SK-N-SH (cell line): ENCODE results near the gene OGA. TPM values are rescaled to one million over a fixed set of nuclear protein-coding genes. Genes with fewer than 3 reads are reported as not detected.

Source experiments
- CTCF ChIA-PET: fragments of 300-600, 350-600 bp; formaldehyde crosslinking; extraction: SDS; loops from one replicate; lab custom pipeline; 2021; lab: Yijun Ruan, JAX
- POLR2A ChIA-PET: fragments of 350-600 bp; sonication (Branson Sonifier 250); formaldehyde crosslinking; extraction: SDS; loops from one replicate; lab custom pipeline; 2020; ENCODE audit warnings: antibody characterized with exemption, inconsistent platforms; lab: Yijun Ruan, JAX
- DNase-seq: peaks from one replicate; pipeline ENCODE4 v3.0.0; 2012
- H2AFZ ChIP-seq: fragments of 200-600 bp; sonication (generic); 2 replicates; pipeline ENCODE4 v1.8.1; 2016; ENCODE audit warnings: antibody characterized with exemption, mild to moderate bottlenecking, low read depth
- H3F3A ChIP-seq: fragments of 200-600 bp; sonication (generic); replicated peaks from 2 replicates; pipeline ENCODE3; 2016; ENCODE audit warnings: antibody characterized with exemption, mild to moderate bottlenecking; ENCODE audit not compliant: insufficient read depth
- H3K27ac ChIP-seq, 2 experiments: fragments of 200-500 bp in 1 of 2; fragments of 200-600 bp in 1 of 2; sonication (Bioruptor generic) in 1 of 2; sonication (generic), shearing (Covaris generic) in 1 of 2; 2 replicates each; pipeline versions ENCODE4 v1.5.1 to v1.6.1; 2014 to 2016; ENCODE audit warnings: low read depth in 2 of 2, inconsistent platforms in 1 of 2, low read length in 1 of 2, mild to moderate bottlenecking in 1 of 2, mixed read lengths in 1 of 2
- H3K27me3 ChIP-seq: fragments of 200-600 bp; sonication (generic), shearing (Covaris generic); 2 replicates; pipeline ENCODE4 v1.6.1; 2016; ENCODE audit warnings: mixed run types; ENCODE audit not compliant: insufficient read depth
- H3K36me3 ChIP-seq, 2 experiments: fragments of 200-500 bp in 1 of 2; fragments of 200-600 bp in 1 of 2; sonication (Bioruptor generic) in 1 of 2; sonication (generic) in 1 of 2; replicated peaks in 1 of 2; 2 replicates each; pipeline versions ENCODE3 to v1.5.1; 2014 to 2016; ENCODE audit warnings: low read length in 1 of 2, mild to moderate bottlenecking in 1 of 2; ENCODE audit not compliant: insufficient read depth in 2 of 2, control insufficient read depth in 1 of 2
- H3K4me1 ChIP-seq, 2 experiments: fragments of 200-500 bp in 1 of 2; fragments of 200-600 bp in 1 of 2; sonication (Bioruptor generic) in 1 of 2; sonication (generic), shearing (Covaris generic) in 1 of 2; 2 replicates each; pipeline versions ENCODE4 v1.5.1 to v1.6.1; 2014 to 2016; ENCODE audit warnings: low read depth in 1 of 2, low read length in 1 of 2, mixed run types in 1 of 2; ENCODE audit not compliant: insufficient read depth in 2 of 2, control insufficient read depth in 1 of 2
- H3K4me2 ChIP-seq: fragments of 200-600 bp; sonication (generic), shearing (Covaris generic); 2 replicates; pipeline ENCODE4 v1.6.1; 2017; ENCODE audit warnings: mixed run types
- H3K4me3 ChIP-seq, 2 experiments: fragments of 200-500 bp in 1 of 2; fragments of 200-600 bp in 1 of 2; sonication (Bioruptor generic) in 1 of 2; sonication (generic), shearing (Covaris generic) in 1 of 2; 2 replicates each; pipeline versions ENCODE4 v1.5.1 to v1.8.1; 2014 to 2016; ENCODE audit warnings: low read depth in 2 of 2, inconsistent platforms in 1 of 2, low read length in 1 of 2, mild to moderate bottlenecking in 1 of 2, mixed read lengths in 1 of 2, moderate library complexity in 1 of 2
- H3K79me2 ChIP-seq: fragments of 200-600 bp; sonication (generic); 2 replicates; pipeline ENCODE4 v1.8.1; 2017; ENCODE audit warnings: mild to moderate bottlenecking; ENCODE audit not compliant: insufficient read depth
- H3K9ac ChIP-seq: fragments of 200-600 bp; sonication (generic); 2 replicates; pipeline ENCODE4 v1.6.1; 2017; ENCODE audit warnings: mixed run types
- H3K9me2 ChIP-seq: fragments of 200-600 bp; sonication (generic); 2 replicates; pipeline ENCODE4 v1.6.1; 2017; ENCODE audit warnings: mixed run types
- H3K9me3 ChIP-seq: fragments of 200-600 bp; sonication (generic); 2 replicates; pipeline ENCODE4 v1.6.1; 2017; ENCODE audit warnings: mixed run types, mild to moderate bottlenecking, moderate library complexity
- H4K20me1 ChIP-seq: fragments of 200-600 bp; sonication (generic); 2 replicates; pipeline ENCODE4 v1.6.1; 2017; ENCODE audit warnings: mild to moderate bottlenecking, mixed run types; ENCODE audit not compliant: insufficient read depth
- EP300 ChIP-seq, 2 experiments: IDR thresholded peaks; 2 replicates each; pipeline versions ENCODE4 v1.4.0 to v1.6.1; 2012; ENCODE audit warnings: borderline replicate concordance in 1 of 2, low read depth in 1 of 2, low read length in 1 of 2
- FOXM1 ChIP-seq: IDR thresholded peaks from 2 replicates; pipeline ENCODE4 v1.4.0; 2012; ENCODE audit warnings: low read depth, mild to moderate bottlenecking
- MXI1 ChIP-seq: IDR thresholded peaks from 2 replicates; pipeline ENCODE4 v1.6.1; 2012; ENCODE audit warnings: mild to moderate bottlenecking, low read depth, low read length, improper control_type of control experiment
- NRF1 ChIP-seq: IDR thresholded peaks from 2 replicates; pipeline ENCODE4 v1.6.1; 2012; ENCODE audit warnings: low read depth, mild to moderate bottlenecking, low read length
- RCOR1 ChIP-seq: fragments of 150-350 bp; IDR thresholded peaks from 2 replicates; pipeline ENCODE4 v1.6.1; 2017; ENCODE audit warnings: antibody characterized with exemption, low read length
- RXRA ChIP-seq: IDR thresholded peaks from 2 replicates; pipeline ENCODE4 v1.4.0; 2012; ENCODE audit warnings: low read depth, mild to moderate bottlenecking, borderline replicate concordance
- SIN3A ChIP-seq: IDR thresholded peaks from 2 replicates; pipeline ENCODE4 v1.6.1; 2012; ENCODE audit warnings: low read depth, mild to moderate bottlenecking, low read length, moderate library complexity, borderline replicate concordance
- TAF1 ChIP-seq: IDR thresholded peaks from 2 replicates; pipeline ENCODE4 v1.6.1; 2012; ENCODE audit warnings: low read depth, mild to moderate bottlenecking, low read length, moderate library complexity, borderline replicate concordance
- WGBS: methylation state at CpG from one replicate; pipeline ENCODE4 v1.1.6; 2017; ENCODE audit warnings: low lambda C conversion rate; 5-methylcytosine and 5-hydroxymethylcytosine counted together
- polyA plus RNA-seq, 3 experiments: library from polyadenylated mRNA; depleted of rRNA; stranded (reverse); fragments of >200 nt; gene quantifications; 2 replicates each; pipeline ENCODE4 v1.2.3, GENCODE V29; 2012
- TF ChIP-seq, protein P1 (sequence below): IDR thresholded peaks from 2 replicates; pipeline ENCODE4; 2012
- TF ChIP-seq, protein P2 (sequence below): IDR thresholded peaks from 2 replicates; pipeline ENCODE4 v1.4.0; 2012; ENCODE audit warnings: low read depth, borderline replicate concordance

Gene OGA
- polyA plus RNA-seq, 1 of the 3 experiments (the other 2 are of a cell fraction) = 24.8 TPM

DNA sequence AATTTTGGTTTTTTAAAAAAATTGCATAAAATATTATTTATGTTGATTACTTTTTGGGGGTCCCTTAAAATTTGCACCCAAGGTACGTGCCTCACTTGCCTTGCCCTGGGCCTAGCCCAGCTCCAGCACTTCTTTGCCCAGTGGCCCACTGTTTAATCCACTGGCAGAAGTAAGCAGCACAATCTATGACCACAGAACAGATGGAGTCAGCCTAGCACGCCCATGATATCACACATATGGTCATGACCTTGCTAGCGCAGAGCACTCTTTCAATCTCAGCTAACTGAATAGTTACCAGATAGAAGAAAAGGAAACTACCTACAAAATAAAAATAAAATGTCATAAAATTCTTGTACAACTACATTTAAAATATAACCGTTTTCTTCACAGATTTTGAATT lies 5.6 kb downstream of the OGA start:
- ChIA-PET CTCF (interaction anchor here (1.0 to 3.8 kb wide), 6 partner anchors 17 to 210 kb away, joined by 3 to 14 read pairs (median 4); partner anchors contain the start of gene KCNIP2), POLR2A (interaction anchor here (1.1 kb wide), 1 partner anchor 16 kb away, joined by 4 read pairs; no protein-coding TSS in a partner anchor)
- 94% methylated on average over 4 of the region's 4 CpGs for WGBS

DNA sequence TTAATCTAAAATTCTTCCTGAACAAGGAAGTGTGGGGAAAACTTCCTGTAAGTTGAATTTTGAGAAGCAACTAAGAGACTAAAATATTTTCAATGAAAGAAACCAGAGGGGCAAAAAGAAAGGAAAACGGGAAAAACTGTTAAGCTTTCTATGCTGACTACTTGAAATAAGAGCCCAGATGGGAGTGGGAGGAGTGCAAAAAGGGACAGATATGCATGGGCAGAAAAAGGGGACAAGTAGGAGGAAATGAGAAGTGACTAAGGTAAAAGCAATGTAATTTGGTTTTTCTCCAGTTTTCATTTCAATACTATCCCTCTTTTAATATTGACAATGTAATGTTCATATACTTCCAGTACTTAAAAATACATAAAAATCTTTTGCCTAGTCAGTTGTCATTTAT lies 11.1 kb downstream of the OGA start:
- WGBS = 88% methylated on average over 1 of the region's 1 CpG

More for the DNA sequence above, 5.6 kb downstream of the OGA start:
- no peak for TF ChIP-seq RCOR1
- TF ChIP-seq TAF1 = no peak
- TF ChIP-seq SIN3A = no peak
- TF ChIP-seq RXRA = no peak
- TF ChIP-seq EP300 (IDR thresholded peaks at IDR 0.05; ENCODE audit: borderline replicate concordance in 1 of 2, low read depth in 1 of 2, low read length in 1 of 2) = no peak
- TF ChIP-seq FOXM1 = no peak
- H3K4me3 ChIP-seq = no peak overlapping the region
- H2AFZ ChIP-seq = no peak overlapping the region
- no peak overlapping the region for H3K9ac ChIP-seq
- no peak overlapping the region for H3K27ac ChIP-seq
- H3K4me2 ChIP-seq = no peak overlapping the region
- peaks cover 100% of the 10 kb centered on the region for H3K79me2 ChIP-seq
- no peaks in the 10 kb centered on the region for H3K9me2 ChIP-seq
- peaks cover 12% of the 10 kb centered on the region for H3F3A ChIP-seq
- H3K9me3 ChIP-seq = no peaks in the 10 kb centered on the region
- DNase-seq = no peak
- H3K36me3 ChIP-seq = peaks cover 43 to 70% of the 10 kb centered on the region in 2 experiments
- H3K4me1 ChIP-seq = peaks cover 0 to 13% of the 10 kb centered on the region in 2 experiments; a peak in 3 of 4 replicates
- no peaks in the 10 kb centered on the region for H3K27me3 ChIP-seq
- H4K20me1 ChIP-seq = peaks cover 100% of the 10 kb centered on the region

More for the DNA sequence above, 11.1 kb downstream of the OGA start:
- TF ChIP-seq SIN3A (no peak), TAF1 (no peak), RCOR1 (no peak), MXI1 (no peak), NRF1 (no peak)
- TF ChIP-seq, protein P1, sequence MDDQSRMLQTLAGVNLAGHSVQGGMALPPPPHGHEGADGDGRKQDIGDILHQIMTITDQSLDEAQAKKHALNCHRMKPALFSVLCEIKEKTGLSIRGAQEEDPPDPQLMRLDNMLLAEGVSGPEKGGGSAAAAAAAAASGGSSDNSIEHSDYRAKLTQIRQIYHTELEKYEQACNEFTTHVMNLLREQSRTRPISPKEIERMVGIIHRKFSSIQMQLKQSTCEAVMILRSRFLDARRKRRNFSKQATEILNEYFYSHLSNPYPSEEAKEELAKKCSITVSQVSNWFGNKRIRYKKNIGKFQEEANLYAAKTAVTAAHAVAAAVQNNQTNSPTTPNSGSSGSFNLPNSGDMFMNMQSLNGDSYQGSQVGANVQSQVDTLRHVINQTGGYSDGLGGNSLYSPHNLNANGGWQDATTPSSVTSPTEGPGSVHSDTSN = no peak
- TF ChIP-seq, protein P2, sequence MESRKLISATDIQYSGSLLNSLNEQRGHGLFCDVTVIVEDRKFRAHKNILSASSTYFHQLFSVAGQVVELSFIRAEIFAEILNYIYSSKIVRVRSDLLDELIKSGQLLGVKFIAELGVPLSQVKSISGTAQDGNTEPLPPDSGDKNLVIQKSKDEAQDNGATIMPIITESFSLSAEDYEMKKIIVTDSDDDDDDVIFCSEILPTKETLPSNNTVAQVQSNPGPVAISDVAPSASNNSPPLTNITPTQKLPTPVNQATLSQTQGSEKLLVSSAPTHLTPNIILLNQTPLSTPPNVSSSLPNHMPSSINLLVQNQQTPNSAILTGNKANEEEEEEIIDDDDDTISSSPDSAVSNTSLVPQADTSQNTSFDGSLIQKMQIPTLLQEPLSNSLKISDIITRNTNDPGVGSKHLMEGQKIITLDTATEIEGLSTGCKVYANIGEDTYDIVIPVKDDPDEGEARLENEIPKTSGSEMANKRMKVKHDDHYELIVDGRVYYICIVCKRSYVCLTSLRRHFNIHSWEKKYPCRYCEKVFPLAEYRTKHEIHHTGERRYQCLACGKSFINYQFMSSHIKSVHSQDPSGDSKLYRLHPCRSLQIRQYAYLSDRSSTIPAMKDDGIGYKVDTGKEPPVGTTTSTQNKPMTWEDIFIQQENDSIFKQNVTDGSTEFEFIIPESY = no peak
- H3K4me3 ChIP-seq = no peak overlapping the region
- ChIA-PET POLR2A (no interaction called here), CTCF (interaction anchor here (0.9 to 1.1 kb wide), 2 partner anchors 22 to 36 kb away, joined by 3 to 4 read pairs; no protein-coding TSS in a partner anchor)
- no peak overlapping the region for H3K9ac ChIP-seq
- H3K4me1 ChIP-seq = no peaks in the 10 kb centered on the region
- DNase-seq = no peak
- no peaks in the 10 kb centered on the region for H3K9me3 ChIP-seq
- no peak overlapping the region for H3K4me2 ChIP-seq
- H3K27ac ChIP-seq = no peak overlapping the region; a peak in 1 of 4 replicates
- H3K36me3 ChIP-seq = peaks cover 66 to 94% of the 10 kb centered on the region in 2 experiments
- no peak overlapping the region for H2AFZ ChIP-seq
- no peaks in the 10 kb centered on the region for H3K9me2 ChIP-seq
- H3F3A ChIP-seq = peaks cover 34% of the 10 kb centered on the region
- H4K20me1 ChIP-seq = peaks cover 95% of the 10 kb centered on the region
- H3K79me2 ChIP-seq = peaks cover 100% of the 10 kb centered on the region
- no peaks in the 10 kb centered on the region for H3K27me3 ChIP-seq
